HG03565 (cell line): ENCODE measurements around the gene GNAQ.
"Not testable (repeated sequence)": the region's sequence is repeated elsewhere in the genome, so short reads cannot be mapped to it uniquely, and the experiment has no call there.

ENCODE experiments used
- ATAC-seq: cut with Tn5 transposase; IDR thresholded peaks from one replicate; pipeline ENCODE4 v1.9.1; 2021; ENCODE audit warnings: mild to moderate bottlenecking, moderate library complexity; ENCODE audit not compliant: unreplicated experiment

Gene GNAQ

DNA sequence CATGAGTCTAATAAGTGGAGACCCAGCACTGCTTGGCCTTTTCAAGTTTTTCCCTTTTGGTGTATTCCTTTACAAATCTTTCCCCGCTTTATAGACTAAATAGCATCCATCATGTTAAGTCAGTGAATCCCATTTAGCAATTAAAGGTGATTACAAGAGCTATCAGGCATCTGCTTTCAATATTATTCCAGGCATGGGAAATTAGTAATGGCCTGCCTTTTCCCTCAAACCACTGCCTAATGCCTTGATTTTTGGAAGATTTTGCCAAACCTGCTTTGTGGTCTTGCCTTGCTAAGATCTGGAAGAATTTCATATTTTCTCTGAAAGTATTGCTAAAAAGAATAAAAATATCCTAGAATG, 280.6 kb downstream of the GNAQ start:
- ATAC-seq: no peak

DNA sequence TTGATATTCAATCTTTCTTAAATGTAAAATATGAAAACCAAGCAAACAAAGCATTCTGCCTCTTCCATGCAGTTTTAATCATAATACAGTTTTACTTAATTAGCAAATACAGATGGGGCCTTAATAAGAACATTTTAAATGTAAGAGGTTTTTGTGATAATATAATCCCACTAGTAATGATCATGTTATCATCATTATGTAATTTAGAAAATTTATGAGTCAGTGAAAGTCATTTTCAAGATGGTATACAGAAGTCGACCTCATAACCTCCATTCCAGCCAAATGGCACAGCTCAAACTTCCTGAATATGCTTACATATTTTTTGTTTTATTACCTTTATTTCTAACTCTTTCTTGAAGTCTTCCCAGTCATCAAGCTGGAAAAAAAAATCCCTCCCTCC, 281.3 kb downstream of the GNAQ start:
- no peak for ATAC-seq

DNA sequence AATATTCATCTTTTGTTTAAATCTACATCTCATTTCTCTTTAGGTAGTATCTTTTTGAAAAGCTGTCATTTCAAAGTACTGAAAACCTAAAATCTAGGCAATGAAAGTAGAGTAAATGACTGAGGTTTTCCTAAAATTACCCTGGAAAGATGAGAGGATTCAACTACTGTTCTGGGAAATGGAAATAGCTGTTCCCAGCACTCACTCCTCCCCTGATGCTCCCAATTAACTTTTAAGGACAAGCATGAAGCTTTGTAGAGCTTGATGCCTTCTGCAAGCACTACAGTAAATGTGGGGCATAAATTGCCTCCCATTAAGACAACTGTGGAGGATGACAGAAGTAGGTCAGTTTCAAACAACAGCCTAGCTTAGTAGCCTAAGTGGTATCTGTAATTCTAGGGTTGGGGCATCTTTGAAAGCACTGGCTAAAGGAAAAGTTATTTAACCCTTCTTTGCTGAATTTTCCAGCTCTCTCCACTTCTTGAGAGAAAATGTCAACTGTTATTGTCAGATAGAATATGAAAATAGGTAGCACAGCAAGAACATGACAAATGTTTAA, 283.3 kb downstream of the GNAQ start:
- no peak for ATAC-seq

DNA sequence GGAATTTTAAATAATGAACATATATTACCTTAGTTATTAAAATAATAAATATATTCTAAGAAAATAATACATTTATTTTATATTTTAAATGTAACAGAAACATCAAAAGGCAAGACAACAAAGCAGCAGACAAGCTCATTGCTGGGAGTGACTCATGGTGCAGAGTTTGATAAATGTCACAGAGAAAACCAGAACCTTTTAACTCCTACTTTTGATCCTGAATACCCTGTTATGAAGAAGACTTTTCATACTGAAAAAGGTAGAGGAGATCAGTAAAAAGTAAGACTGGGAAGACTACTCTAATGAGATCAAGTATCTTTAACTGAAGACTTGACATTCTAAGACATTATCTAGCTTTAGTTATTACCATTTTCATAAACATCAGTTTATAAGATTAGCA, 284.4 kb downstream of the GNAQ start:
- no peak for ATAC-seq

DNA sequence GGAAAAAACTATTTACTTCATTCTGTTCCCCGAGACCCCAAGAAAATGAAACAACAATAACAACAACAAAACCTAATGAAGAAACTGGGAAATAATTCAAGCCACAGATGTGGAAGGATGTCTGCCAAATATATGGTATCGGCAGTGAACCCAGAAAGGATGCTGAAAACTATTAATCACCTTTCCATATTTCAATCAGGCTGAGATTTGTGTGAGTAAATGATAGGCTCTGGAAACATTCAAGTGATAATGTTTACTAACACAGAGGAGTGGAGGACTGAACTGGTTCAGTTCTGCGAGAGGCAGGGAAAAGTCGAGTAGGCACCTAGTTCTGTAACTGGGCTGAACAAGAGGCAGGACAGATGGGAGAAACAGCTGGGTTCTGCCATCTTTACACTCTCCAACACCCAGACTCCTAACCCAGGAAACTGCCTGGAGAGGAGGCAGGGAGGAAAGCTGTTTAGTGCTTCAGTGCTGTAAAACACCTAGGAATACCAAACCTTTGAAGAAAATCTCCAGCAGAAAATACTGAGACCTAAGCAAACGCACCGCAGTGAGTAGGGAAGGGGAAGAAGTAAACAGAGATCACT, 286.7 kb downstream of the GNAQ start:
- no peak for ATAC-seq

DNA sequence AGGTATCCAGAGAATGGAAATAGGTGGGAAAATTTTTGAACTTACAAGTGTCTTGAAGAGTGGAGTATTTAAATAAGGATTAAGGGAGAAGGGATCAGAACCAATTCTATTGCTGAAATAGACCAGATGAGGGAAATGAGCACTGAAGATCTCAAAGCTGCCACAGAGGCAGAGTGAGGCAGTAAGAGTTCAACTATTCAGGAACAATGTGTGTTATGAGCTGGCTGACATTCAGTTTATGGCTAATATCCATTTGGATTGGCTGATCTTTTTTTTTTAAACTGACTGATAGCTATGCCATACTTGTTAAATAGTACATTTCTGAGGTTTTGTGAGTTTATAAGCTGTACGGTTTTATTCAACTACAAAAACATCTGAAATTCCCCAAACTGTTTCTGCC, 288.2 kb downstream of the GNAQ start:
- no peak for ATAC-seq

DNA sequence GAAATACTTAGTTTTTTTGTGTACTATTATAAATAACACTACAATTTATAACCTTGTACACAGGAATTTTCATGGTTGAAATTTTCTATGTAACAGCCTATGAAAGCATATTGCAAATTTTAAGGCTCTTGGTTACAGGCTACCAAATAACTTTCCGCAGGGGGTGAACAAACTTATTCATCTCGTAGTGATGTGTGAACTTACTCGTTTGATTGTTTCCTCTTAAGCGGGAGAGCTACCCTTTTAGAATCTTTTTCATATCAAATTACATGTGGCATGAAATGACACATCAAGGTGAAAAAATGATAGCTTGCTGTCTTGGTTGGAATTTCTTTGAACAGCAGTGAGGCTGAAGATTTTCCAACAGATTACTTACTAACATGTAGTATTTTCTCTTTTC, 292.7 kb downstream of the GNAQ start:
- ATAC-seq: no peak

DNA sequence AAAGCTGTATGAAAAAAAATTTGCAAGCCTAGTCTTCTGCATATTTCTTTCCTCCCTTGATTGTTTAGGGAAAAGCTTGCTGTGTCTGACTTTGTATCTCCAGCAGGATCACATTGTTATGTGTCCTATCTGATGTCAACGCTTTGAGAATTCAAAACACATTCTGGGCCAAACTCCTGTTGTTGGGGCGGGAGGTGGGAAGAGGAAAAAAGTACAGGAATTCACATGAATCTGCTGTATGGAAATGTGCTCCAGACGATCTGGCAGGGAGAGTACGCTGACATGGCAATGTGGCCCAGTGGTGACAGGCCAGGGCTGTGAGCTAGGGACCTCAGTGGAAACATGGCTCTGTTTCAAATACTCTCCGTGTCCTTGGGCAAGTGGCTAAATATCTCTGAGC, 296.1 kb downstream of the GNAQ start:
- ATAC-seq: no peak

DNA sequence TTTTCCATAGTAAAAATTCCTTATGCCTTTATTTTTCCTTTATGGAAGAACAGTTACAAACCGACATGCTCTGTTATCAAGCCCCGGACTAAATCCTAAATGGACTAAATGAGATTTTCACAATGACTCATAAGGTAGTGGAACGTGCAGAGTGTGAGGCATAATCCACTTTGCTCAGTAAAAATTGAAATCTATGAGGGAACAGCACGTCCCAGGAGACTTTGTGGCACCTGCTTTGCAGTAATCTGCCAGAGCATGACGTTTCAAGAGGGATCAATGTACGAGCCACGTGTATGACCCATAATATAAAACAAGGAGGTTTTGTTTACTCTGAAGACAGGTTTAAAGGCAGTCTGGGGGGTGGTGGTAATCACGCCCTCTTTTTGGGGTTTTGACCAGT, 299.7 kb downstream of the GNAQ start:
- no peak for ATAC-seq

DNA sequence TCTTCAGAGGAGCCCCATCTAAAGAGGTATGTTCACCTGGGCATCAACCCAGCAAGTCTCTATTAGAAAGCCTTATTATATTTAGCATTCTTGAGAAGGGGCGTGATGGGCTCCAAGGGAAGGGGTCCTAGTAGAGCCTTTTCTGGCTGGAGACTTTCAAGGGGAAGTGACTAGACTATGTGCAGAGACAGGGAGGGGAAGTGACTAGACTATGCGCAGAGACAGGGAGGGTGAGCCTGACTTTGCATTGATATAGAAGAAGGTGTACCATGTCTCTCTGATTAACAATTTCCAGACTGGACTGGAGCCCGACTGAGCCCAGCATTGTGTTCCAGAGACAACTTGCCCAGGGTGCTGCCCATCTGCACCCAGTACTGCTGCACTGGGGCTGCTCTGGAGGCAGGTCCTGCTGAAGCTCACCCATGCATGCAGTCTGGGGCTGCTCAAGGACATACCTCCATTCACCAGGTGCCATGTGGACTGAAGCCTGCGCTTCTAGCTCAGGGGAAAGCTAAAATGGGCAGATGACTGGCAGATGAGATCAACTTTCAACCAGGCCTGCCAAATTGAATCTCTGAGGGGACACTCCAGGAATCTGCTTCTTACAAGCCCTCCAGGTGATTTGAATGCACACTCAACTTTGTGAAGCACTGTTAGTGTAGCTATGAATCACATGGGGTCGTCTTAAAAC, 300.5 kb downstream of the GNAQ start:
- ATAC-seq: no peak

DNA sequence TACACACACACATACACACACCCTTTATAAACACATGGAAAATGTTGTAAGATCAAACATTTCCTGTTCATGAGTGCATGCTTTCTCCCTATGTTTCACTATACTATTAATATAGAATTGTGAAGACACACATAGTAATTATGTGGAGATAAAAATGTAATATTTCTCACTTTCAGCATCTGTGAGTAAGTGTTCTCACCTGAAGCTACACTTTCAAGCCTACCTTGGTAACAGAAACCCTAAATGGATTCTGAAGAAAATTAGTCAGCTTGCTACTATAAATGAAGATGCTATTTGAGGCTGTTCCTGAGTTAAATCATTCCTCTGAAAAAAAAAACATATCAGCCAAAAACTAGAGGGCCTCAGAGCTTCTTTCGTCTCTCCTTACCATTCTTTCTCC, 302.4 kb downstream of the GNAQ start:
- no peak for ATAC-seq

DNA sequence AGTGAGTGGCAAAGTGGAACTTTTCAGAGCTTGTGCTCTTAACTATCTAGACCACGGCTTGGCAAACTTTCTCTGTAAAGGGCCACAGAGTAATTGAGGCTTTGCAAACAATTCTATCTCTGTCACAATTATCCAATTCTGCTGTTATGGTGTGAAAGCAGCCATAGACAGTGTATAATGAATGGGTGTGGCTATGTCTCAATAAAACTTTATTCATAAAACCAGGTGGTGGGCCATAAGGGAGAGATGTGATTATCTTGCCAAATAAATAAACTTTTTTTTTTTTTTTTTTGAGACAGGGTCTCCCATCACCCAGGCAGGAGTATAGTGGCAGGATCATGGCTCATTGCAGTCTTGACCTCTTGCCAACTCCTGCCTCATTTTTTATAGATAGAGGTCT, 304.8 kb downstream of the GNAQ start:
- no peak for ATAC-seq

DNA sequence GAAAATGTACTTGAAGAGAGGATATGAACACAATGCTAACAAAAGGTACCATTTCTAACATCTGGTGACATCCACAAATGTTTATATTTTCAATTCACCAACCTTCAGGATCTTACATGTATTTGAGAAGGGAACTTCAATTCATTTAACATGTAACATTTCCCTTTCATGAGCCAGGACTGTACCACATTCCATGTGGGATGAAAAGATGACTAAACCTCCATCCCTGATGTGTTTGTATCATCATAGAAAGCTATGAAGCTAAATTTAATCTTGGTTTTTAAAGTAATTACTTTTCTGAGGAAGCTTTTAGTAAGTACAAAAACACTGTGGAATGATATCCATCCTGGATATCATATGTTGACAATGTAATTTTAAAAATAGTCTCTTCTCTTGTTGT, 305.3 kb downstream of the GNAQ start:
- no peak for ATAC-seq

DNA sequence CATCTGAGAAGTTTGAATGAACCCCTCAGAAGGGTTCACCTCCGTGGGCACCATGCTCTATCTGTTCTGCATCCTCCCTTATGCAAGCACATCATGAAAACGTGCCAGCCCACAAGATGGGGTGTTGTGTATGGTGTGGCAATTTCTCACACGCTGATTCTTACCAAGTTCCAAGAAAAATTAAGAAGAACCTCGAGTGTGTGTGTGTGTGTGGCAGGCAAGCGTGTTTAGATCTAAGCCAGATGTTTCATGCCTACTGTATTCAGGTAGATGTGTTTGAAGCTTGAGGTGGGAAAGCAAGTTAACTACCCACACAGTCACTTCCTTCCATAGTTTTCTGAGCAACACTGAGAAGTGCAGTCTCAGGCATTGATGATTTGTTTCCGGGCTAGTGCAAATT, 305.8 kb downstream of the GNAQ start:
- ATAC-seq: no peak

DNA sequence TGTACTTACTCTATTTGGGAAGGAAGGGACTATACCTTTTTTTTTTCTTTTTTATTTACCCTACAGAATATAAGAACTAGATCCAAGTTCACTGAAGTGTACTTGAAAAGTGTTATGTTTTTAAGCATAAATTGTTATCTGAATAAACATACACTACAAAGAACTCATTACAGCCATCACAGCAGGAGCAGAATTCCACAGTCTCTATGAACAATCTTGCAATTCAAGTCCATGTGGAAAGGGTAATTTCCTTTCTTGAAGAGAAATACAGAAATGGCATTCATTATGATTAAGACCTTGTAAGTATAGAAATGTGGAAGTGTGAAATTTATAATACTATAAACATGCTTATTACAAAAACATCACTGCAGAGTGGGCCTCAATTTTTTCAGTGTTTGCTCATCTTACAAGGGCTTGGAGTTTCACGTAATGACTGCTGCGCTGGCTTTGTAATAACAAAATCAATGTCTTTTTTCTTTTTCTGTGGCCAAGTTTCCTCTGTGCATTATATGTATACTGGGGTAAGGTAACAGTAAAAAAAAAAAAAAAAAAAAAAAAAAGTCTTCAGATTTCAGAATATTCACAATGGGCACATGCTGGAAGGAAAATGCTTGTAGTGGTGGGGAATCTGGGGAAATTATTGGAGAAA, 306.4 kb downstream of the GNAQ start:
- no peak for ATAC-seq

DNA sequence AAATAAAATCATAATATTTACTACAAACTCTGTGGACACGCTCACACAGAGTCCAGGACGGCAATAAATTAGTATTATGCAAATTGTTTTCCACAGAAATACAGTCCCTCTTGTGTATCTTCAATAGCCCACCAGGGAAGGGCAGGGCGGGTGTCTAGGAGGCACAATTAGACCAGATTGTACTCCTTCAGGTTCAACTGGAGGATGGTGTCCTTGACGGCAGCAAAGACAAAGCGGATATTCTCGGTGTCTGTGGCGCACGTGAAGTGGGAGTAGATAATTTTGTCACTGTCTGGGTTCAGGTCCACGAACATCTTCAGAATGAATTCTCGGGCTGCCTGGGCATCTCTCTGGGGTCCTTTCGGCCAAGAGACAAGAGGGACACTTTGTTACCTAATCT, 310.5 kb downstream of the GNAQ start:
- not testable (repeated sequence) for ATAC-seq

DNA sequence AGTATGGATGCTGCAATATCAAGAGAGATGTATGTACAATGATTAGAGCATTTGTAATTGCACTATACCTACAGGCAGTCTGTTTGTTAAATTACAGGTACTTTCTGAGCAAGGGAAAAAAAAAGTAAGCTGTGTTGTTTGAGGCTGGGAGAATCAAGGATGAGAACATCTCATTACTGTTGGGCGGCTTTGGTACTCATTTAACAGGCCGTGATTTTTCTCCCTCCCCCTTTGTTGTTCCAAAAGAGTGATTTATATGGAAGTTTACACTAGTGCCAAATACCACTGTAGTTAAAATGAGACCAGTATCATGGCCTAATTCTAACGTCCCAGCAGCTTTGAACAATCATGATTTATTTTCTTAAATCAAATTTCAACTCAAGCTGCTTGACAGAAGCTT, 312.3 kb downstream of the GNAQ start:
- ATAC-seq: no peak

DNA sequence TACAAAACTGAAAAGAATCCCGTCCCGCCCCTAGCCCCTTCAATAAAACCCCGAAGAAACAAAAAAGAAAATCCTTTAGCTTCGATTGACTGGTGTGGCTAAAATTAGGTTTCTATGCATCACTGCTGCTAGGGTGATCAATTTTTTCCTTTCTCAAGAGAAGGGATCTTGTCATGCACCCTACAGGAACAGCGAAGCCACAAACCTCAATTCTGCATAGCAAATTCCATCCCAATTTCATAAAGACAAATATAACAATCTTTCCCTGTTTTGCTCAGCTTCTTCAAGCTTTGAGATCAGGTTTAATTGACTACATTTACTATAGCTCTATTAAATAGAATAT, 313.3 kb downstream of the GNAQ start:
- ATAC-seq: not testable (repeated sequence)

DNA sequence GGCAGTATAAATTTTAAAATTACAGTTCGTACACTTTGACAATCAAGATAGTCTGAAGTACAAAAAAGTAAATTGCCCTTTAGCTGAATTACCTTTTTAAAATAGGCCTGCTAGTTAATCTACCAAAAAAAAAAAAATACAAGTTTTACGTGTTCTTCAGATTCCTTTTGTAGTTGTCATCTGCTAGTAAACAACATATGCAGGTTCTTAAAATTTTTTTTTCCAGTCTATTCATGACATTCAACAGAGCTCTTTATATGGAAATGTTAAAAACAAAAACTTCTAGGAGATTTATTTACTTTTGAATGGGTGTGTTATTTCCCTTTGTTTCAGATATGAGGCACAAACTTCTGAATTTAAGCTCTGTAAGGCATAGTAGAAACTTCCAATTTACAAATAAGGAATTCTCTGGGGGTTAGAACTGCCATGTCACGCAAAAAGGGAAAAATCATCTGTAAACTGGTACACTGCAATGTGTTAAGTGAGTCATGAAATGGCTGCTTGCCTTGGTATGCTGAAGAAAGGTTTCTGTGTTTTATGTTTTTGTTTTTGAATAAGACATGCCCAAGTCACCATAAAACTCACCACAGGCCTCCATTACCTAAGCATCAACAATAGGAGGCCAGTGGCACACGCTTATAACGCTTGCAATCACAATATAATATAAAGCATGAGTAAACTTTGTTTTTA, 313.9 kb downstream of the GNAQ start:
- not testable (repeated sequence) for ATAC-seq

DNA sequence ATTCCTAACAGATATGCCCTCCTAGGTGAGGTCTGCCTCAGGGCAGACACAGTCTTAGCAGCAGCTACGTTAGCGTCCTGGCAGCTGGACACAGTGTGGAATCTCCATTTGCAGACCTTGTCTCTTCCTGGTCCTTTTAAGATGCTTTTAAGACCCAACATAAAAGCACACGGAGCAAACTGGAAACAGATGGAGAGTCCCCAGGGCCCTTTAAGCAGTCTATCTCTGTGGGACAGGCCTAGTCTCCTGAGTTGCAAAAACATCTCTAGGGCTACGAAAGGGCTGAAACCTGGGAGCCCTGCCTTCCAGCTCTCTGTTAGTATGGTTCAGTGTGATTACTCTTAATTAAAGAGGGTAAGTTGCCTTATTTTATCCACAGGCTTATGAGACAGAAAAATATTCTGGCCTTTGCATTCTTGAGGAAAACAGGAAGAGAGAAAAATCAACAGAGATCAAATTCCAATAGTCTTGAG, 317.5 kb downstream of the GNAQ start:
- no peak for ATAC-seq

DNA sequence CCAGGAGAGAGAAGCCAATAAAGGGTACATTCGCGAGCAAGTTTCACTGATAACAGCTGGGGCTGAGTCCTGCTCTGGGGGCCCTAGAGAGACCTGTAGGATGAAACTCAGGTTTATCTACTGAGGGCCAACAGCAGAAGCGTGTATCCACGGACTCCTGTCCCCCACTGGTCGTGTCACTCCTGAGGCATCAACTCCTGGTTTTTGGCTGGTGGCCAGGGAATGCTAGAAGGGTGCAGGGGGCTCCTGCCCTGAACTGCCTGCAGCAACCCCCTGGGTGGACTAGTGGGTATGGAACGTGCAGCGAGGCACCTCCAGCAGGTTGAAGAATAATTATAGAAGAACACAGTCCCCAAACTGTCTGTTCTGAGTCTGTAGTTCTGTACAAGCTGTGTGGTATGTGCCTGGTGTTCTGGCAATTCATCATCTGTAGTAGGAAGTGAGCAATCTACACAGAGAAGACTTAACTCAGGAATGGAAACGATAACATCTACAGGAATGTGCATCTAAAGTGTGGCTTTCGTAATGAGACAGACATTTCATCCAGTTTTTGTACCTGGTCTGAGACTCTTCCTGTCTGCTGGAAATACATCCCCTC, 319.0 kb downstream of the GNAQ start:
- ATAC-seq: no peak
